HCT116 (cell line): ENCODE results near the gene TECPR1. TPM values are rescaled to one million over a fixed set of nuclear protein-coding genes. Genes with fewer than 3 reads are reported as not detected.

ENCODE experiments used
- ATAC-seq: fragments of 200-7000 bp; cut with Tn5 transposase; 2 replicates; pipeline ENCODE4 v1.9.1; 2020; ENCODE audit warnings: mild to moderate bottlenecking, moderate library complexity
- BruUV-seq: library from RNA; stranded (reverse); fragments of 400-500 nt; replicated peaks from 2 replicates; lab custom pipeline; 2021; lab: Mats Ljungman, UMichigan
- CTCF ChIA-PET: fragments of 300-600 bp; sonication (Branson Sonifier 250); formaldehyde crosslinking; loops from one replicate; lab custom pipeline; 2021; ENCODE audit warnings: antibody characterized with exemption; lab: Charles Lee
- POLR2A ChIA-PET: fragments of 300-600, 350-600 bp; sonication (Branson Sonifier 250); formaldehyde crosslinking; loops from one replicate; lab custom pipeline; 2021; ENCODE audit warnings: antibody characterized with exemption; lab: Charles Lee
- RAD21 ChIA-PET, 2 experiments: fragments of 300-600 bp; sonication (Branson Sonifier 250); formaldehyde crosslinking; loops; one replicate each; lab custom pipeline; 2023; ENCODE audit warnings: low total read pairs in 2 of 2; ENCODE audit not compliant: uncharacterized antibody in 2 of 2, unreplicated experiment in 2 of 2, low non-redundant PET in 1 of 2; lab: Charles Lee
- DNase-seq: peaks from one replicate; pipeline ENCODE4 v3.0.0-alpha.2; 2010; ENCODE audit warnings: low read depth, low spot score
- H2AFZ ChIP-seq: fragments of 200-600 bp; shearing (Covaris generic), sonication (generic); 2 replicates; pipeline ENCODE4 v1.6.1; 2017; ENCODE audit warnings: low read depth, mixed run types, mixed read lengths, antibody characterized with exemption, low read length; ENCODE audit not compliant: poor library complexity, severe bottlenecking
- H3K27ac ChIP-seq: 2 replicates; pipeline ENCODE4 v1.5.1; 2012; ENCODE audit warnings: low read depth, low read length
- H3K27me3 ChIP-seq: fragments of 200-600 bp; sonication (generic); 2 replicates; pipeline ENCODE4 v1.6.1; 2016; ENCODE audit warnings: mixed run types, low read length, mixed read lengths; ENCODE audit not compliant: insufficient read depth
- H3K36me3 ChIP-seq, 2 experiments: fragments of 200-500 bp in 1 of 2; fragments of 200-600 bp in 1 of 2; sonication (Bioruptor generic) in 1 of 2; sonication (generic) in 1 of 2; 2 replicates each; pipeline versions ENCODE4 v1.5.1 to v1.6.1; 2014 to 2016; ENCODE audit warnings: low read length in 2 of 2, inconsistent platforms in 1 of 2, mixed read lengths in 1 of 2, mixed run types in 1 of 2; ENCODE audit not compliant: insufficient read depth in 2 of 2, control insufficient read depth in 1 of 2
- H3K4me1 ChIP-seq, 2 experiments: fragments of 200-600 bp in 1 of 2; sonication (generic) in 1 of 2; 2 replicates each; pipeline versions ENCODE4 v1.5.1 to v1.6.1; 2012 to 2017; ENCODE audit warnings: low read length in 2 of 2, inconsistent platforms in 1 of 2, mild to moderate bottlenecking in 1 of 2, mixed read lengths in 1 of 2, mixed run types in 1 of 2, moderate library complexity in 1 of 2; ENCODE audit not compliant: insufficient read depth in 2 of 2, control insufficient read depth in 1 of 2
- H3K4me2 ChIP-seq: fragments of 200-600 bp; sonication (generic); 2 replicates; pipeline ENCODE4 v1.6.1; 2017; ENCODE audit warnings: mixed run types, low read length, mixed read lengths
- H3K4me3 ChIP-seq, 2 experiments: fragments of 200-600 bp in 1 of 2; sonication (generic) in 1 of 2; replicated peaks in 1 of 2; 2 replicates each; pipeline ENCODE4 v1.5.1; 2011 to 2016; ENCODE audit warnings: low read length in 2 of 2, control low read depth in 1 of 2, low read depth in 1 of 2, mild to moderate bottlenecking in 1 of 2, mixed read lengths in 1 of 2, mixed run types in 1 of 2
- H3K79me2 ChIP-seq: fragments of 200-600 bp; sonication (generic); 2 replicates; pipeline ENCODE4 v1.6.1; 2017; ENCODE audit warnings: mild to moderate bottlenecking, mixed run types, low read length, moderate library complexity, mixed read lengths; ENCODE audit not compliant: insufficient read depth
- H3K9ac ChIP-seq: fragments of 200-600 bp; sonication (generic); 2 replicates; pipeline ENCODE4 v1.6.1; 2016; ENCODE audit warnings: low read length, mixed read lengths
- H3K9me2 ChIP-seq: fragments of 200-600 bp; sonication (generic), shearing (Covaris generic); 2 replicates; pipeline ENCODE4 v1.6.1; 2017; ENCODE audit warnings: mixed run types, mild to moderate bottlenecking, moderate library complexity; ENCODE audit not compliant: insufficient read depth
- H3K9me3 ChIP-seq, 2 experiments: fragments of 200-500 bp in 1 of 2; fragments of 200-600 bp in 1 of 2; sonication (Bioruptor generic) in 1 of 2; sonication (generic) in 1 of 2; 2 replicates each; pipeline ENCODE4 v1.6.1; 2014 to 2017; ENCODE audit warnings: low read length in 2 of 2, mixed read lengths in 2 of 2, inconsistent platforms in 1 of 2, low read depth in 1 of 2, mild to moderate bottlenecking in 1 of 2, mixed run types in 1 of 2, moderate library complexity in 1 of 2; ENCODE audit not compliant: control insufficient read depth in 1 of 2, insufficient read depth in 1 of 2
- H4K20me1 ChIP-seq: fragments of 200-600 bp; sonication (generic), shearing (Covaris generic); 2 replicates; pipeline ENCODE4 v1.6.1; 2017; ENCODE audit warnings: mixed run types, mild to moderate bottlenecking, moderate library complexity; ENCODE audit not compliant: insufficient read depth
- ATF3 ChIP-seq: IDR thresholded peaks from 2 replicates; pipeline ENCODE4 v1.6.1; 2012
- CEBPB ChIP-seq: IDR thresholded peaks from 2 replicates; pipeline ENCODE4 v1.6.1; 2012; ENCODE audit warnings: low read depth
- CTCF ChIP-seq, 3 experiments: fragments of 200-600 bp in 1 of 3; sonication (generic) in 1 of 3; IDR thresholded peaks in 2 of 3; conservative IDR thresholded peaks in 1 of 3; 2 replicates each; pipeline ENCODE4 v1.5.1; 2012 to 2017; ENCODE audit warnings: low read depth in 2 of 3, low read length in 2 of 3, antibody characterized with exemption in 1 of 3, borderline replicate concordance in 1 of 3, control low read depth in 1 of 3, mild to moderate bottlenecking in 1 of 3, mixed read lengths in 1 of 3, mixed run types in 1 of 3, moderate library complexity in 1 of 3; ENCODE audit not compliant: insufficient read depth in 1 of 3
- ELF1 ChIP-seq: IDR thresholded peaks from 2 replicates; pipeline ENCODE4 v1.6.1; 2012; ENCODE audit warnings: low read depth, borderline replicate concordance
- EZH2 ChIP-seq: fragments of 200-600 bp; sonication (generic); IDR thresholded peaks from 2 replicates; pipeline ENCODE4 v1.6.1; 2017; ENCODE audit warnings: antibody characterized with exemption, mixed run types
- FOSL1 ChIP-seq: IDR thresholded peaks from 2 replicates; pipeline ENCODE4 v1.6.1; 2012; ENCODE audit warnings: low read depth
- JUND ChIP-seq: IDR thresholded peaks from 2 replicates; pipeline ENCODE4 v1.6.1; 2012
- MAX ChIP-seq: IDR thresholded peaks from 2 replicates; pipeline ENCODE4 v1.6.1; 2012
- POLR2AphosphoS5 ChIP-seq: IDR thresholded peaks from 2 replicates; pipeline ENCODE4 v1.6.1; 2011; ENCODE audit warnings: mild to moderate bottlenecking, low read depth, low read length, moderate library complexity
- RAD21 ChIP-seq: IDR thresholded peaks from 2 replicates; pipeline ENCODE4 v1.6.1; 2012; ENCODE audit warnings: low read depth, mild to moderate bottlenecking
- SIN3A ChIP-seq: IDR thresholded peaks from 2 replicates; pipeline ENCODE4 v1.6.1; 2012; ENCODE audit warnings: low read depth
- TCF7L2 ChIP-seq: IDR thresholded peaks from 2 replicates; pipeline ENCODE4 v1.7.0; 2011; ENCODE audit warnings: borderline replicate concordance, inconsistent platforms; ENCODE audit not compliant: insufficient read depth, insufficient read length; ENCODE audit errors: extremely low read depth
- ZBTB33 ChIP-seq: IDR thresholded peaks from 2 replicates; pipeline ENCODE4 v1.6.1; 2011; ENCODE audit warnings: mild to moderate bottlenecking, low read length, moderate library complexity; ENCODE audit not compliant: insufficient replicate concordance; ENCODE audit errors: extremely low read depth
- ZFX ChIP-seq: fragments of 450-650 bp; IDR thresholded peaks from 2 replicates; pipeline ENCODE4 v1.6.1; 2017
- ZNF274 ChIP-seq: fragments of 200-500 bp; sonication (Bioruptor generic); IDR thresholded peaks from 2 replicates; pipeline ENCODE4 v1.6.1; 2014; ENCODE audit warnings: mild to moderate bottlenecking, low read depth, low read length, inconsistent platforms
- intact Hi-C: fragments of 100-400 bp; cut with micrococcal nuclease; formaldehyde crosslinking; loops from 2 replicates; pipeline ENCODE4 v1.10.0; 2022
- total RNA-seq: library from RNA; stranded (reverse); gene quantifications from one replicate; pipeline ENCODE4 v1.2.1, GENCODE V29; 2021; ENCODE audit not compliant: unreplicated experiment

TECPR1 gene
- total RNA-seq, 1 experiment from 2014 or later, result 19.9 TPM

GRCh38 chr7:98180751-98181150 is 71.3 kb downstream of the TECPR1 start:
- Histone ChIP-seq H2AFZ (no peak overlapping the region), H3K9me3 (no peaks in the 10 kb centered on the region), H3K27ac (no peak overlapping the region), H4K20me1 (no peaks in the 10 kb centered on the region), H3K9me2 (no peaks in the 10 kb centered on the region), H3K79me2 (no peaks in the 10 kb centered on the region), H3K4me1 (no peaks in the 10 kb centered on the region), H3K4me3 (no peak overlapping the region), H3K27me3 (no peaks in the 10 kb centered on the region), H3K4me2 (no peak overlapping the region), H3K36me3 (no peaks in the 10 kb centered on the region), H3K9ac (no peak overlapping the region)
- intact Hi-C loops, result no loop called here
- no TSS peak for BruUV-seq
- DNase-seq, result no peak
- TF ChIP-seq CEBPB, result no peak
- TF ChIP-seq JUND, result no peak
- TF ChIP-seq SIN3A, result no peak
- TF ChIP-seq MAX, result no peak
- TF ChIP-seq POLR2AphosphoS5, result no peak
- TF ChIP-seq ELF1, result no peak
- RAD21 ChIA-PET, result no interaction called here
- ATAC-seq, result no peak
- POLR2A ChIA-PET, result interaction anchor here (0.6 kb wide), 1 partner anchor 189 kb away, joined by 4 read pairs; no protein-coding TSS in a partner anchor
- CTCF ChIA-PET, result no interaction called here

- H3K9ac ChIP-seq, result no peak overlapping the region
- CTCF ChIA-PET, result no interaction called here
- H3K4me1 ChIP-seq, result no peaks in the 10 kb centered on the region
- TF ChIP-seq ZNF274 (no peak), ATF3 (no peak), FOSL1 (no peak), MAX (no peak), RAD21 (no peak), ZBTB33 (no peak), ZFX (no peak), EZH2 (no peak), TCF7L2 (no peak), POLR2AphosphoS5 (no peak), CTCF (IDR thresholded peaks at IDR 0.05 in 2 of 3, conservative IDR thresholded peaks at IDR 0.05 in 1 of 3; ENCODE audit: borderline replicate concordance in 1 of 3, insufficient read depth in 1 of 3, low read depth in 2 of 3, low read length in 2 of 3) (no peak)
Measured at GRCh38 chr7:98178762-98179490, 73.1 kb downstream of the TECPR1 start.

More at GRCh38 chr7:98178762-98179490, 73.1 kb downstream of the TECPR1 start:
- RAD21 ChIA-PET, result no interaction called here
- Histone ChIP-seq H3K36me3 (0 out of 4 replicates have a peak, but pooled peaks cover 0 to 3% of the 10 kb centered on the region in 2 experiments), H3K27me3 (no peaks in the 10 kb centered on the region), H2AFZ (no peak overlapping the region), H3K9me3 (no peaks in the 10 kb centered on the region), H3K4me3 (no peak overlapping the region), H3K9me2 (no peaks in the 10 kb centered on the region), H3K79me2 (no peaks in the 10 kb centered on the region), H4K20me1 (no peaks in the 10 kb centered on the region), H3K27ac (no peak overlapping the region), H3K4me2 (no peak overlapping the region)
- POLR2A ChIA-PET, result no interaction called here
- DNase-seq (no peak), ATAC-seq (no peak)
- no TSS peak for BruUV-seq
- intact Hi-C loops, result no loop called here
